Neural progenitor cell (in vitro differentiated cells): ENCODE results near the gene GPR142. TPM values are rescaled to one million over a fixed set of nuclear protein-coding genes. Genes with fewer than 3 reads are reported as not detected.
"Not testable (repeated sequence)": the region's sequence is repeated elsewhere in the genome, so short reads cannot be mapped to it uniquely, and the experiment has no call there.

ENCODE experiments used
- DNase-seq: peaks from one replicate; pipeline ENCODE4 v3.0.0-alpha.2; 2016; ENCODE audit warnings: low spot score
- H2AFZ ChIP-seq: fragments of 200-600 bp; sonication (generic); replicated peaks from 2 replicates; pipeline ENCODE4 v1.6.1; 2016; ENCODE audit warnings: antibody characterized with exemption
- H3F3A ChIP-seq: fragments of 200-600 bp; sonication (generic); 2 replicates; pipeline ENCODE4 v1.6.1; 2016; ENCODE audit warnings: antibody characterized with exemption, low read depth
- H3K27ac ChIP-seq: fragments of 200-600 bp; sonication (generic); 2 replicates; pipeline ENCODE4 v1.5.1; 2016; ENCODE audit warnings: mild to moderate bottlenecking
- H3K27me3 ChIP-seq: fragments of 200-600 bp; sonication (generic); 2 replicates; pipeline ENCODE4 v1.6.1; 2016; ENCODE audit warnings: mild to moderate bottlenecking, moderate library complexity
- H3K36me3 ChIP-seq: fragments of 200-600 bp; sonication (generic); 2 replicates; pipeline ENCODE4 v1.5.1; 2016
- H3K4me1 ChIP-seq: fragments of 200-600 bp; sonication (generic); 2 replicates; pipeline ENCODE4 v1.6.1; 2016; ENCODE audit warnings: mixed run types
- H3K4me2 ChIP-seq: fragments of 200-600 bp; sonication (generic); 2 replicates; pipeline ENCODE4 v1.6.1; 2016
- H3K4me3 ChIP-seq: fragments of 200-600 bp; sonication (generic); 2 replicates; pipeline ENCODE4 v1.5.1; 2016
- H3K79me2 ChIP-seq: fragments of 200-600 bp; sonication (generic); 2 replicates; pipeline ENCODE4 v1.6.1; 2016; ENCODE audit warnings: low read depth
- H3K9ac ChIP-seq: fragments of 200-600 bp; sonication (generic); 2 replicates; pipeline ENCODE4 v1.6.1; 2016
- H3K9me3 ChIP-seq: fragments of 200-600 bp; sonication (generic); 2 replicates; pipeline ENCODE4 v1.5.1; 2016; ENCODE audit warnings: low read depth
- H4K20me1 ChIP-seq: fragments of 200-600 bp; sonication (generic); 2 replicates; pipeline ENCODE4 v1.6.1; 2016; ENCODE audit warnings: low read depth
- H3K27ac Mint-ChIP-seq: 3 replicates; pipeline ENCODE4 v1.8.0; 2021; ENCODE audit warnings: mixed read lengths
- H3K27me3 Mint-ChIP-seq: 2 replicates; pipeline ENCODE4 v1.8.0; 2022; ENCODE audit warnings: low read depth, mild to moderate bottlenecking, inconsistent platforms, moderate library complexity, mixed read lengths; ENCODE audit not compliant: insufficient read depth
- H3K36me3 Mint-ChIP-seq: 3 replicates; pipeline ENCODE4 v1.8.0; 2021; ENCODE audit warnings: mixed read lengths
- H3K4me1 Mint-ChIP-seq: 3 replicates; pipeline ENCODE4 v1.8.0; 2021; ENCODE audit warnings: mixed read lengths
- H3K4me3 Mint-ChIP-seq: 3 replicates; pipeline ENCODE4 v1.8.0; 2021; ENCODE audit warnings: mild to moderate bottlenecking, moderate library complexity, mixed read lengths
- H3K9me3 Mint-ChIP-seq: 3 replicates; pipeline ENCODE4 v1.8.0; 2020; ENCODE audit warnings: mixed read lengths
- EZH2 ChIP-seq: fragments of 200-600 bp; sonication (generic); IDR thresholded peaks from 2 replicates; pipeline ENCODE4 v1.6.1; 2017; ENCODE audit warnings: antibody characterized with exemption, mild to moderate bottlenecking, moderate library complexity
- EZH2phosphoT487 ChIP-seq: fragments of 200-600 bp; sonication (generic); IDR thresholded peaks from 2 replicates; pipeline ENCODE4 v1.6.1; 2017; ENCODE audit warnings: antibody characterized with exemption
- total RNA-seq: library from RNA; depleted of rRNA; stranded (reverse); fragments of >200 nt; gene quantifications from 2 replicates; pipeline ENCODE4 v1.2.3, GENCODE V29; 2015; ENCODE audit warnings: low replicate concordance
- TF ChIP-seq, protein P1 (sequence below): fragments of 200-600 bp; sonication (generic); IDR thresholded peaks from 2 replicates; pipeline ENCODE4 v1.5.1; 2017; ENCODE audit warnings: antibody characterized with exemption, mild to moderate bottlenecking

The GPR142 gene
- total RNA-seq, 1 donor from 2014 or later = not detected

DNA sequence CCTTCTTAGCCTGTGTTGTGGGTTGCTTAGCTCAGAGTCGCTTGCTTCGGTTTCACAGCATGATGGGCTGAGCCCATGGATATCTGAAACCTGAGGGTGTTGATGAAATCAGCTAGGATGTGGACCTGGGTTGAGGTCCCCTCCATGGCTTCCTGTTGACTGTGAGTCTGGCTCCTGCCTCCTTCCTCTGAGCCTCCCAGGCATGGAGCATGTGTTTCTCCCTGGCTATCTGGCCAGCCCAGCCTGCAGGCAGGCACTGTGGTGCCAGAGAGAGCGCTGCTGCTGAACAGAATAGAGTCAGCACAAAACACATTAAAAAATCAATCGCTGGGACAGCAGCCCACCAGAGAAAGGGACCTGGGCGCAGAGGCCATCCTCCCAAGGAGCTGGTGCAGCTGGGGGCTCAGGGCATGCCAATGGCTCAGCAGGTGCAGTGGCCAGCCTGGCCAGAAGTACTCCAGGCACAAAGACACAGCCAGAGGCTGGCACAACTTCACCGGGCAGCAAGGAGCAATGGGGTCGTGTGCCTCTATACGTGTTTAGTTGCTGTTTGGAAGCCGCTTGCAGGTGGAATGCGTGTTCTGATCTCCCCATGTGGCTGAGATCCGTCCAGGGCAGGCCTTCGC is 36.3 kb downstream of the GPR142 start:
- peaks cover 14% of the 10 kb centered on the region for H3K4me1 ChIP-seq
- H3F3A ChIP-seq = no peaks in the 10 kb centered on the region
- DNase-seq = no peak
- Mint-ChIP-seq H3K27ac (peak overlapping the region; percentile 60), H3K36me3 (no peaks in the 10 kb centered on the region), H3K4me1 (peaks cover 15% of the 10 kb centered on the region), H3K27me3 (peaks cover 4% of the 10 kb centered on the region), H3K4me3 (no peak overlapping the region), H3K9me3 (no peaks in the 10 kb centered on the region)
- peak overlapping the region; percentile 81 for H2AFZ ChIP-seq
- H3K27me3 ChIP-seq = no peaks in the 10 kb centered on the region
- H3K27ac ChIP-seq = no peak overlapping the region
- no peaks in the 10 kb centered on the region for H4K20me1 ChIP-seq
- no peaks in the 10 kb centered on the region for H3K36me3 ChIP-seq
- TF ChIP-seq EZH2 = no peak
- peak overlapping the region; percentile 43 for H3K4me2 ChIP-seq
- H3K79me2 ChIP-seq = no peaks in the 10 kb centered on the region
- no peak overlapping the region for H3K9ac ChIP-seq
- no peaks in the 10 kb centered on the region for H3K9me3 ChIP-seq
- H3K4me3 ChIP-seq = no peak overlapping the region

DNA sequence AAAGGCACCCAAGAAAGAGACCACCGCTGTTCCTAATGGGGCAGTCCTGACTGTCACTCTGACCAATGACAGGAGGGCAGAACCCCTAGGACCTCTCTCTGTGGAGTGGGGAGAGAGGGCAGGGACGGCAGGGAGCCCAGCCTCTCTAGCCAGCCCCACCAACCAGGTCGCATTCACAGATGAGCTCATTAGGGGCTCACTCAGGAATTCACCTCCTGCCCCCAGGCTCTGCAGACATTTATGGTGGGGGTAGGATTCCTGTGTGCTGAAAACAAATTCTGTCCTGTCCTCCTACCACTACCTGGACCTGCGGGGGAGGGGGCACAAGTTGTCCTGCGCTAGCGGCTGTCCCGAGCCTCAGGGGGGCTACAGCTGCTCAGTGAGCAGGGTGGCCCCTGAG is 36.9 kb downstream of the GPR142 start:
- H3K9ac ChIP-seq = no peak overlapping the region
- H4K20me1 ChIP-seq = no peaks in the 10 kb centered on the region
- H3K27me3 Mint-ChIP-seq = peaks cover 4% of the 10 kb centered on the region
- peak overlapping the region; percentile 43 for H3K4me2 ChIP-seq
- no peaks in the 10 kb centered on the region for H3F3A ChIP-seq
- H3K4me3 ChIP-seq = no peak overlapping the region
- DNase-seq = peak; percentile 30
- H3K79me2 ChIP-seq = no peaks in the 10 kb centered on the region
- peaks cover 14% of the 10 kb centered on the region for H3K4me1 ChIP-seq
- H3K27ac Mint-ChIP-seq = peak overlapping the region; percentile 60
- H3K4me1 Mint-ChIP-seq = peaks cover 15% of the 10 kb centered on the region
- no peaks in the 10 kb centered on the region for H3K27me3 ChIP-seq
- H3K36me3 Mint-ChIP-seq = no peaks in the 10 kb centered on the region
- H3K4me3 Mint-ChIP-seq = no peak overlapping the region
- TF ChIP-seq EZH2 (no peak), EZH2phosphoT487 (no peak)
- TF ChIP-seq, protein P1, sequence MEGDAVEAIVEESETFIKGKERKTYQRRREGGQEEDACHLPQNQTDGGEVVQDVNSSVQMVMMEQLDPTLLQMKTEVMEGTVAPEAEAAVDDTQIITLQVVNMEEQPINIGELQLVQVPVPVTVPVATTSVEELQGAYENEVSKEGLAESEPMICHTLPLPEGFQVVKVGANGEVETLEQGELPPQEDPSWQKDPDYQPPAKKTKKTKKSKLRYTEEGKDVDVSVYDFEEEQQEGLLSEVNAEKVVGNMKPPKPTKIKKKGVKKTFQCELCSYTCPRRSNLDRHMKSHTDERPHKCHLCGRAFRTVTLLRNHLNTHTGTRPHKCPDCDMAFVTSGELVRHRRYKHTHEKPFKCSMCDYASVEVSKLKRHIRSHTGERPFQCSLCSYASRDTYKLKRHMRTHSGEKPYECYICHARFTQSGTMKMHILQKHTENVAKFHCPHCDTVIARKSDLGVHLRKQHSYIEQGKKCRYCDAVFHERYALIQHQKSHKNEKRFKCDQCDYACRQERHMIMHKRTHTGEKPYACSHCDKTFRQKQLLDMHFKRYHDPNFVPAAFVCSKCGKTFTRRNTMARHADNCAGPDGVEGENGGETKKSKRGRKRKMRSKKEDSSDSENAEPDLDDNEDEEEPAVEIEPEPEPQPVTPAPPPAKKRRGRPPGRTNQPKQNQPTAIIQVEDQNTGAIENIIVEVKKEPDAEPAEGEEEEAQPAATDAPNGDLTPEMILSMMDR = no peak
- H3K9me3 ChIP-seq = no peaks in the 10 kb centered on the region
- peak overlapping the region; percentile 81 for H2AFZ ChIP-seq
- no peaks in the 10 kb centered on the region for H3K9me3 Mint-ChIP-seq
- no peak overlapping the region for H3K27ac ChIP-seq
- H3K36me3 ChIP-seq = no peaks in the 10 kb centered on the region

DNA sequence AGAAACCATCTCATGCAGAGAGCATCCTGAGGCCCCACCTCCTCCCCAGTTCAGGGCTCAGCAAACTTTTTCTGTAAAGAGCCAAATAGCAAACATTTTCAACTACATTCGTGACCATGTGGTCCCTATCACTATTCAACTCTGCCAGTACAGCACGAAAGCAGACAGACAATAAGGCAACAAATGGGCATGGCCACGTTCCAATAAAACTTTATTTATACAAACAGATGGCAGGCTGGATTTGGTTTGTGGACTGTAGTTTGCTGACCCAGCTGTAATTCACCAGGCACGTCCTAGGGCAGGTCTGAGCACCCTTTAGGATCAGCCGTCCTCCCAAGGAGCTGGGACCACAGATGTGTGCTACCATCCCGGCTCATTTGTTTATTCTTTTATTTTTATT is 37.5 kb downstream of the GPR142 start:
- Histone ChIP-seq H3K4me1 (peaks cover 14% of the 10 kb centered on the region), H3K27ac (no peak overlapping the region), H3F3A (no peaks in the 10 kb centered on the region), H3K4me3 (no peak overlapping the region), H3K27me3 (no peaks in the 10 kb centered on the region), H3K9me3 (no peaks in the 10 kb centered on the region), H3K9ac (no peak overlapping the region), H2AFZ (peak overlapping the region; percentile 81), H3K79me2 (no peaks in the 10 kb centered on the region), H4K20me1 (no peaks in the 10 kb centered on the region), H3K4me2 (peak overlapping the region; percentile 43), H3K36me3 (no peaks in the 10 kb centered on the region)
- Mint-ChIP-seq H3K9me3 (no peaks in the 10 kb centered on the region), H3K27ac (peak overlapping the region; percentile 58), H3K4me1 (peaks cover 15% of the 10 kb centered on the region), H3K27me3 (peaks cover 4% of the 10 kb centered on the region), H3K4me3 (no peak overlapping the region), H3K36me3 (no peaks in the 10 kb centered on the region)
- TF ChIP-seq EZH2 = no peak
- TF ChIP-seq, protein P1 = no peak
- no peak for TF ChIP-seq EZH2phosphoT487
- DNase-seq = no peak

DNA sequence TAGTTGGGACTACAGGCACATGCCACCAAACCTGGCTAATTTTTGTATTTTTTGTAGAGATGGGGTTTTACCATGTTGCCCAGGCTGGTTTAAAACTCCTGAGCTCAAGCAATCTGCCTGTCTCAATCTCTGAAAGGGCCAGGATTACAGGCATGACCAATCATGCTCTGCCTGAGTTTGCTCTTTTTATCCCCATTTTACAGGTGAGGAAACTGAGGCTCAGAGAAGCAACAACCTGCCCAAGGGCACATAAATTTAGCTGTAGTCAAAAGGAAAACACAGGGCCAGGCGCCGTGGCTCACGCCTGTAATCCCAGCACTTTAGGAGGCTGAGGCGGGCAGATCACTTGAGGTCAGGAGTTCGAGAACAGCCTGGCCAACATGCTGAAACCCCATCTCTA is 38.0 kb downstream of the GPR142 start:
- H3K4me1 ChIP-seq = peaks cover 14% of the 10 kb centered on the region
- H3K4me3 ChIP-seq, H3K27ac ChIP-seq, H3K79me2 ChIP-seq, H3K36me3 Mint-ChIP-seq, H4K20me1 ChIP-seq, H3K27ac Mint-ChIP-seq, H3K4me3 Mint-ChIP-seq, H3K9me3 Mint-ChIP-seq, H3F3A ChIP-seq, H3K27me3 Mint-ChIP-seq, DNase-seq, H3K36me3 ChIP-seq, H3K9me3 ChIP-seq, H3K4me2 ChIP-seq, H3K9ac ChIP-seq, H2AFZ ChIP-seq, H3K27me3 ChIP-seq: not testable (repeated sequence)
- H3K4me1 Mint-ChIP-seq = peaks cover 15% of the 10 kb centered on the region
